Psoas muscle (tissue), 8 donors: Measurements from ENCODE around the gene ELAPOR1. TPM values are rescaled to one million over a fixed set of nuclear protein-coding genes. Genes with fewer than 3 reads are reported as not detected.

ENCODE experiments used
- ATAC-seq, 4 donors: fragments of 200-7000 bp; cut with Tn5 transposase; one replicate each; pipeline ENCODE4 v1.9.1; 2020; ENCODE audit warnings: moderate library complexity in 3 of 4, mild to moderate bottlenecking in 2 of 4
- DNase-seq, 2 donors: peaks; one replicate each; pipeline ENCODE4 v3.0.0-alpha.2; 2020
- H3K27ac ChIP-seq: fragments of 200-600 bp; one replicate; pipeline ENCODE4 v1.8.0; 2022
- H3K27me3 ChIP-seq, 3 donors: fragments of 200-600 bp in 1 of 3; one replicate each; pipeline versions ENCODE4 v1.6.1 to v1.8.0; 2013 to 2022; ENCODE audit warnings: low read length in 2 of 3, mild to moderate bottlenecking in 2 of 3, moderate library complexity in 1 of 3; ENCODE audit not compliant: insufficient read depth in 3 of 3
- H3K36me3 ChIP-seq, 2 donors: fragments of 200-600 bp in 1 of 2; one replicate each; pipeline versions ENCODE4 v1.6.1 to v1.8.0; 2013 to 2022; ENCODE audit warnings: low read depth in 1 of 2, mild to moderate bottlenecking in 1 of 2, moderate library complexity in 1 of 2; ENCODE audit not compliant: insufficient read depth in 1 of 2
- H3K4me1 ChIP-seq: fragments of 200-600 bp; one replicate; pipeline ENCODE4 v1.8.0; 2022
- H3K4me3 ChIP-seq: fragments of 200-600 bp; one replicate; pipeline ENCODE4 v1.8.0; 2022; ENCODE audit warnings: mild to moderate bottlenecking
- H3K9me3 ChIP-seq: fragments of 200-600 bp; one replicate; pipeline ENCODE4 v1.8.0; 2022
- WGBS, 3 donors: extraction: QIAGEN DNeasy Blood & Tissue Kit; methylation state at CpG; one replicate each; pipeline versions ENCODE4 v1.1.6 to v1.1.7; 2013; 5-methylcytosine and 5-hydroxymethylcytosine counted together
- intact Hi-C, 2 donors: fragments of 100-400 bp; cut with DNase I; formaldehyde crosslinking; loops; one replicate each; pipeline versions ENCODE4 v1.11.0 to v1.14.2; 2022
- polyA plus RNA-seq, 3 donors: library from polyadenylated mRNA; stranded (reverse); fragments of 200-250 nt; gene quantifications; one replicate each; pipeline ENCODE4 v1.2.3, GENCODE V29; 2013
- total RNA-seq, 4 donors: library from RNA; stranded (reverse); fragmentation: NEBNext Ultra II Directional in 2 of 4; extraction: Animal tissue kit (Norgen Biotek cat#: 25700) in 2 of 4; gene quantifications; one replicate each; pipeline versions ENCODE4 v1.2.1 to v1.2.4, GENCODE V29; 2021 to 2023
- TF ChIP-seq, protein P1 (sequence below): fragments of 200-600 bp; IDR thresholded peaks from one replicate; pipeline ENCODE4 v1.8.0; 2022; ENCODE audit warnings: antibody characterized with exemption
- donor health status: healthy with polysubstance abuse.
- donor health status: DM: no; HTN: no; CAD: no; lungs with moderate emphysema.
- donor health status: Bipolar disorder and iron deficiency.
- donor health status: healthy.
- donor health status: DM: yes; HTN: yes; CAD: no.
- donor health status: DM: no; HTN: no; CAD: no.
- donor health status: DM: no; HTN: no; CAD: no.
- donor health status: DM: yes; HTN: yes; CAD: no.

The ELAPOR1 gene
- total and polyA plus RNA-seq, 7 donors = 0.03 to 0.46 (median 0.19) TPM; not detected in 1

DNA sequence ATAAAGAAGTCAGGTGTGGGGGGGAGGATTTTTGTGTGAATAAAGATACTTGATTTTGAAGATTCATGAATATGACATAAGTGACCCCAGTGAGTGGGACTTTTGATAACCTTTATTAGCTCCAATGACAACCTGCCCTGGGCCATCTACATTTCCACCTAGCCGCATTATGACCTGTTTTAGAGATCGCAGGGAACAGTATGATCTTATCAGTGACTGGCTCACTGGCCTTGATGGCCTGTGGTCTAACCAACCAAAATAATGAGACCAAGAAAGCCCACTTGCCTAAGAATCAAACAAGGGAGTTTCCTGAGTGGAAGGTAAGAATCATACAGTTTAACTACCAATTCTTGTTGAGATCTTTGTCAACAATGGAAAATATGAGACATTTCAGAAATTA lies 1.8 kb downstream of the ELAPOR1 start:
- Histone ChIP-seq H3K27me3 (peaks cover 0 to 40% (median 0%) of the 10 kb centered on the region in 3 donors), H3K27ac (no peak overlapping the region), H3K9me3 (no peaks in the 10 kb centered on the region), H3K36me3 (no peaks in the 10 kb centered on the region), H3K4me1 (peaks cover 10% of the 10 kb centered on the region), H3K4me3 (no peak overlapping the region)
- intact Hi-C loops = no loop called here
- DNase-seq = no peak
- no peak for ATAC-seq
- 94 to 100% (median 97%) methylated on average over 2 of the region's 2 CpGs for WGBS, 3 donors
- TF ChIP-seq, protein P1, sequence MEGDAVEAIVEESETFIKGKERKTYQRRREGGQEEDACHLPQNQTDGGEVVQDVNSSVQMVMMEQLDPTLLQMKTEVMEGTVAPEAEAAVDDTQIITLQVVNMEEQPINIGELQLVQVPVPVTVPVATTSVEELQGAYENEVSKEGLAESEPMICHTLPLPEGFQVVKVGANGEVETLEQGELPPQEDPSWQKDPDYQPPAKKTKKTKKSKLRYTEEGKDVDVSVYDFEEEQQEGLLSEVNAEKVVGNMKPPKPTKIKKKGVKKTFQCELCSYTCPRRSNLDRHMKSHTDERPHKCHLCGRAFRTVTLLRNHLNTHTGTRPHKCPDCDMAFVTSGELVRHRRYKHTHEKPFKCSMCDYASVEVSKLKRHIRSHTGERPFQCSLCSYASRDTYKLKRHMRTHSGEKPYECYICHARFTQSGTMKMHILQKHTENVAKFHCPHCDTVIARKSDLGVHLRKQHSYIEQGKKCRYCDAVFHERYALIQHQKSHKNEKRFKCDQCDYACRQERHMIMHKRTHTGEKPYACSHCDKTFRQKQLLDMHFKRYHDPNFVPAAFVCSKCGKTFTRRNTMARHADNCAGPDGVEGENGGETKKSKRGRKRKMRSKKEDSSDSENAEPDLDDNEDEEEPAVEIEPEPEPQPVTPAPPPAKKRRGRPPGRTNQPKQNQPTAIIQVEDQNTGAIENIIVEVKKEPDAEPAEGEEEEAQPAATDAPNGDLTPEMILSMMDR = no peak

DNA sequence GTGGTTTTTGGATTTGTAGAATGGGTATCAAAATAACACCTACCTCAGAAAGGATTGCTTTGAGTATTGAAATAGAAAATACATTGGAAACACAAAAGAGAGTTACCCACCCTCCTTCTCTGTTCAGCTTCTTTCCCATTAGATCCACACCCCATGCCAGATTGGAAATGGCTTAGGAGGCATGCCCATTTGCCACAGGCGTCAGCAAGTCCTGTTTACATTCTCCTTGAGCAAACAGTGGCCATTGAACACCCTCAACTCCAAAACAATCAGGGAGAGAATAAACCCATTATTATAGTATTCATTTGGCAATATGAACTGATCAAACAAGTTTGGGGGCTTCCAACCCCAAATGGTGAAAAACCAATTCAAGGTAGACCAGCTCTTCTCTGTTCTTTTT lies 2.4 kb downstream of the ELAPOR1 start:
- Histone ChIP-seq H3K36me3 (no peaks in the 10 kb centered on the region), H3K4me3 (no peak overlapping the region), H3K27ac (no peak overlapping the region), H3K9me3 (no peaks in the 10 kb centered on the region), H3K4me1 (peaks cover 10% of the 10 kb centered on the region), H3K27me3 (peaks cover 0 to 40% (median 0%) of the 10 kb centered on the region in 3 donors)
- ATAC-seq = no peak
- no peak for DNase-seq
- TF ChIP-seq, protein P1 = no peak
- 71 to 77% (median 74%) methylated on average over 1 of the region's 1 CpG for WGBS, 3 donors
- intact Hi-C loops = no loop called here

- Histone ChIP-seq H3K4me1 (no peaks in the 10 kb centered on the region), H3K4me3 (no peak overlapping the region), H3K9me3 (no peaks in the 10 kb centered on the region), H3K27ac (no peak overlapping the region), H3K36me3 (no peaks in the 10 kb centered on the region), H3K27me3 (peaks cover 0 to 40% (median 0%) of the 10 kb centered on the region in 3 donors)
- intact Hi-C loops = no loop called here
- 75 to 84% (median 83%) methylated on average over 3 of the region's 3 CpGs for WGBS, 3 donors
- TF ChIP-seq, protein P1 = no peak
- no peak for DNase-seq
- ATAC-seq = no peak
Observed at GRCh38 chr1:109118089-109118488, 4.2 kb downstream of the ELAPOR1 start.

DNA sequence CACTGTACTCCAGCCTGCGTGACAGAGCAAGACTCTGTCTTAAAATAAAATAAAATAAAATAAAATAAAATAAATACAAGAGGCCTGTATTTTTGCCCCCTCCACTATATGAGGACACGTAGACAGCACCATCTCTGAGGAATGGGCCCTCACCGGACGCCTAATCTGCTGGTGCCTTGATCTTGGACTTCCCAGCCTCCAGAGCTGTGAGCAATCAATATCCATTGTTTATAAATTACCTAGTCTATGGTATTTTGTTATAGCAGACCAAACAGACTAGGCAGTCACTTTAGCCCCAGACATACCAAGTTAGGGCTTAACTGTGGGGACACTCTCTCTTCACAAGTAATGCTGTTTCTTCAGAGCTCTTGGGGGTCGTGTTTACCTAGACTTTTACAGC lies 6.4 kb downstream of the ELAPOR1 start:
- Histone ChIP-seq H3K27ac (no peak overlapping the region), H3K4me1 (no peaks in the 10 kb centered on the region), H3K36me3 (no peaks in the 10 kb centered on the region), H3K4me3 (no peak overlapping the region), H3K9me3 (no peaks in the 10 kb centered on the region), H3K27me3 (peaks cover 0 to 21% (median 0%) of the 10 kb centered on the region in 3 donors)
- TF ChIP-seq, protein P1 = no peak
- intact Hi-C loops = no loop called here
- ATAC-seq = no peak
- DNase-seq = no peak
- WGBS, 3 donors = 90 to 93% (median 92%) methylated on average over 5 of the region's 5 CpGs

DNA sequence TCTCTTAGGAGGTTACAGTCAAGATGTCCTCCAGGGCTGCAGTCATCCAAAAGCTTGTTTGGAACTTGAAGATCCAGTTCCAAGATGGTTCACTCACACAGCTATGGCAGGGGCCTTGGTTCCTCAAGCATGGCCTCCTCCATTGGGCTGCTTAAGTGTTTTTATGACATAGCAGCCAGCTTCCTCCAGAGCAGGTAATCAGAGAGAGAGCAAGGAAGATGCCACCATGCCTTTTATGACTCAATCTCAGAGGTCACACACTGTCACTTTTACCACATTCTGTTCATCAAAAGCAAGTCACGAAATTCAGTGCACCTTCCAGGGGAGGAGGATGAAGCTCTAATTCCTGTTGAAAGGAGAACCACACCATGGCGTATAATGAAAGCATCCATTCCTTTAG lies 17.1 kb downstream of the ELAPOR1 start:
- Histone ChIP-seq H3K27ac (no peak overlapping the region), H3K4me1 (peaks cover 8% of the 10 kb centered on the region), H3K27me3 (no peaks in the 10 kb centered on the region), H3K36me3 (no peaks in the 10 kb centered on the region), H3K4me3 (no peak overlapping the region), H3K9me3 (no peaks in the 10 kb centered on the region)
- DNase-seq (no peak), ATAC-seq (no peak)
- TF ChIP-seq, protein P1 = no peak
- 59 to 97% (median 95%) methylated on average over 2 of the region's 2 CpGs for WGBS, 3 donors
- intact Hi-C loops = loop anchor here in 1 of 2 donors (10.0 kb wide), 1 partner anchor 54 kb away; no protein-coding TSS in a partner anchor
